HCEC 1CT (cell line): Measurements from ENCODE around the gene C2CD4B.

Experiments used
- DNase-seq: peaks from one replicate; pipeline ENCODE4 v3.0.0-alpha.2; 2017

The C2CD4B gene

DNA sequence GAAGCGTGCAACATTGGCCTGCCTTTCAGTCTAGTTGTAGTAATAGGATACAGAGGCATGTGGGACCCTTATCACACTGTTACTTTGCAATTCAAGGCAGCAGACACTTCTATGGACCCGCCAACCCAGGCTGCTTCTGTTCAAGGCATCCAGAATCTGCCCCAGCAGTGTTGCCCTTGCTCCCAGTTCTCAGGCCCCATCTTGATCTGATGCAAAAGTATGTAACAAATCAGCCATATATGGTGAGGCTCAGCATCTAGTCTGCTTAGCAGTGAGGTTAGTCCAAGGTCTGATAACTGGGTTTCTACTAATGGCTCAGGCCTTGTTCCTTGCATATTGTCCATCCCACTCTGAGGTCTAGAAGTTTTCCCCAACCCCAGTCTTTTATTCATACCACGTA, 17.9 kb downstream of the C2CD4B start:
- DNase-seq: no peak

DNA sequence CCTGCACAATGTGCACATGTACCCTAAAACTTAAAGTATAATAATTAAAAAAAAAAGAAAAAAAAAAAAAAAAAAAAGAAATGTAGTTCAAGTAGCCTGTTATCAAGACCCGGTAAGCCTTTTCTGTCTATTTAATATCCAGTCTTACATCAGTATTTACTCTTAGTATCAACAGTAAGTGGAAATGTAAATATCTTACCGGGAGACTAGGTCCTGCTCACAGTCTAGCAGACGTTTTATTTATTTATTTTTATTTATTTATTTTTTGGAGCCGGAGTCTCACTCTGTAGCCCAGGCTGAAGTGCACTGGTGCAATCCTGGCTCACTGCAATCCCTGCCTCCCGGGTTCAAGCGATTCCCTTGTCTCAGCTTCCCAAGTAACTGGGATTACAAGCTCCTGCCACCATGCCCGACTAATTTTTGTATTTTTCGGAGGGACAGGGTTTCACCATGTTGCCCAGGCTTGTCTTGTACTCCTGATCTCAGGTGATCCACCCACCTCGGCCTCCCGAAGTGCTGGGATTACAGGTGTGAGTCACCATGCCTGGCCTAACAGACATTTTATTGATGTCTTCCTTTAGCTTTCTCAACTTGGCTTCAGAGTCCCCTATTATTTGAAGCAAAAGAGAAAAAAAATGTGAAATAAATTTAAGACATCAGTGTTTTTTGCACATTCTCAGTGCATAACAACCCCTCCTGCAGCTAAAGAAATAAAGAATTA, 19.9 kb downstream of the C2CD4B start:
- no peak for DNase-seq

DNA sequence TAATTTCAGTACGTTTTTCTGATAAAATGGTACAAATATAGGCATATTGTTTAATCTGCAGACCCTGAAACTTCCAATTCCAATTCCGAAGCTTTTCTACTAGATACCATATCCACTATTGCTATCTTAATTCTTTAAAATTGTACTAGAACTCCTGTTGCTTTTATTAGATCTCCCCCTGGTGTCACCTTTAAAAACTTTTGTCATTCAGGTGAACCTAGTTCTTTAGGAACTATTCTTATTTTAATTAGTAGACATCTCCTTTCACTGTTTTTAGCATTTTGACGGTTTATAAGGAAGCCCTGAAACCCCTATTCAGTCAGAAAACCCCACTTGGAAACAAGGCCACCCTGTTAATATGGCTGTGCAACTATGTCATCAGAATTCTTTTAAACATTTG, 22.3 kb downstream of the C2CD4B start:
- DNase-seq: no peak

DNA sequence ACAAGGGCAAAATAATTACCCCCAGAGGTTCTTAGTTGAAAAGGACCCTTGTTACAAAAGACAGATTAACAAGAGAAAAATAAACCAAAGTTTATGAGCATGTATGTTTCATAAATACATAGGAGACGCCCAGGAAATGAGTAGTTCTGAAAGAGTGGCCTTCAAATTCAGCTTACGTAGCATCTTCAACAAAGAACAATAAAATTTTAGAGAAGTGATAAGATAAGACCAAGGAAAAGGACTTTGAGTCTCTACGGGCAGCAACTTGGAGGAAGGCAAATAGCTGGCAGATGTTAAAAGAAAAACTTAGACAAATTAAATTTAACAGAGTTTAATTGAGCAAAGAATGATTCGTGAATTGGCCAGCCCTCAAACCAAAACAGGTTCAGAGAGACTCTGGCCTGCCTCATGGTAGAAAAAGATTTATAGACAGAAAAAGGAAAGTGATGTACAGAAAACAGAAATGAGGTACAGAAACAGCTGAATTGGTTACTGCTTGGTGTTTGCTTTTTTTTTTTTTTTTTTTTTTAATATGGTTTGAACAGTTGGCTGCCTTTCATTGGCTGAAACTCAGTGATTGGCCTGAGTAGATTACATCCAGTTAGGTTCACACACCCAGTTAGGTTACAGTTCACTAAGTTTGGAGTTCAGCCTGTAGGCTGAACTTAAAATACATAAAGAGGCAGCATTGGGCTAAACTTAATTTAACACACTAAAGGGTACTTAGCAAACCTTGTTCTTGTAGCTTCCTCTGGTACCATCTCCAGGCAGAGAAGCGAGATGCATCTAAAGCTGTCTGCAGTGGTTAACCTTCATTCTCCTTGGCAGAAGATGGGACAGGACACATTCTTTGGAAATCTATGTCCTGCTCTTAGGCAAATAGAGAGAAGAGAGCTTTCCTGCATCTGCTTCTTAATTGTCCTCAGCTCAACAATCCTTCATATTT, 23.2 kb downstream of the C2CD4B start:
- no peak for DNase-seq

DNA sequence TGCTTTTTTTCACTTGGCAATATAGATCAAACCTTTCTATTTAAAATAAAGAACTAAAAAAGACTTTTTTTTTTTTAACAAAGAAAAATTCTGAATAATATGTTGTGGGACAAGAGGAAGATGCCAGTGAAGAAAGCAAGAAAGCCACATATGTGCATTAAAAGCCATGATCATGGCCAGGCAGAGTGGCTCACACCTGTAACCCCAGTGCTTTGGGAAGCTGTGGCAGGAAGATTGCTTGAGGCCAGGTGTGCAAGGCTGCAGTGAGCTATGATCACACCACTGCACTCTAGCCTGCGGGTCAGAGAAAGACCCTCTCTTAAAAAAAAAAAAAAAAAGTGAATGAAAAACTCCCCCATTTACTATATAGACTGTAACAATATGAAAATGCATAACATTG, 23.9 kb downstream of the C2CD4B start:
- DNase-seq: no peak

DNA sequence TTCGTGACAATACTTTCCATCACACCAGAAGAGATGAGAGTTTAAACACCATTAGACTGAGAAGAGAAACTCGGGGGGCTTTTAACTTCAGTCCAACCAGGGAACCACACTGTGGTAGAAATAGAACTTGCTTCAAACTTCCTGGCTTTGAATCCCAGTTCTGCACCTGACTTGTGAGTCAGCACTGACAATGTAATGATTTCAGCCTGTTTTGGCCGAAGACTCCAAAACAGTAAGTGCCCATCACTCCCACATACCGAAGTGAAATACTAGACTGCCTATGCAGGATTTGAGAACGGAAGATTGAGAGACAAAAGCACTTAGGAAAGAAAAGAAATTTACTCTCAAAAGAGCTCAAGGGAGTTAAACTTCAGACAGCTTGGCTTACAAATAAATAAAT, 27.0 kb downstream of the C2CD4B start:
- peak; percentile 72 for DNase-seq

DNA sequence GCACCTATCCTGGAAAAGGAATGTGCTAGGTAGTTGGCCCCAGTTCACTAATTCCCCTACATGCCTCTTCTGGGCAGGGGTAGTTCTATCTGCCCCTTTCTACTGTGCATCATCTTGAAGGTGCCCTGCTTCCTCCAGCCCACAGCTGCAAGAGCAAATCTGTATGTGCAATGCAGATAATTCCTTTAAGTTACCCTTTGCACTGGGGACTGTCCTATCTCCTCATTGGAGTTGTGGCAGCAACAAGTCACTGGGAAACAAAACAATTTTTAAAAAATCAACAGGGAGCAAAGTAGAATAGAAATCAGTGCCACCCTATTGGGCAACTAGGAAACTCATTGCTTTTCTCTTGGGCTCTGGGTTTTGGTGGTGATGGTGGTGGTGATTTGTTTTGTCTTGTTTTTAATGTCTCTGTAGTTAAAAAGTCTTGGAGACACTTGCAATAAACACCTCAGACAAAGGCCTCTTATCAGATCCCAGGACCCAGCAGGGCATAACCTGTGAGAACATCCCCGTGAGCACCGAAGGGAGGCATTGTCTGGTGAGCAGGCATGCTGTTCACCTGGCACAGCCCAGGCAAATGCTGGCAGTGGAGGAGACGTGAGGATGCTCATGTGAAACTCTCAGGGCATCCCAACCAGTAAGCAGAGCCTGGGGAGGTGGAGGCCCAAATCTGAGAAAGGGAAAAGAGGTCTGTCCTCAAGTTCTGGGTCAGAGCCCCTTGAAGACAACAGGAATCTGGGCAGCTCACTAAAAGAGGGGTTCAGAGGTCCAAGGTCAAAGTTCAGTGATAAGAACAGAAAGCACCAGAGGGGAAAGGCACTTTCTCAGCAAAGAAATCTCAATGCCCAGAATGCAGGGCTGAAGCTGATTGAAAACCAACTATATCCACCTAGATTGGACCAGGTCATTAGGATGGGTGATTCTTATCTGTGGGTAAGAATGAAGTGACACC, 27.9 kb downstream of the C2CD4B start:
- no peak for DNase-seq

DNA sequence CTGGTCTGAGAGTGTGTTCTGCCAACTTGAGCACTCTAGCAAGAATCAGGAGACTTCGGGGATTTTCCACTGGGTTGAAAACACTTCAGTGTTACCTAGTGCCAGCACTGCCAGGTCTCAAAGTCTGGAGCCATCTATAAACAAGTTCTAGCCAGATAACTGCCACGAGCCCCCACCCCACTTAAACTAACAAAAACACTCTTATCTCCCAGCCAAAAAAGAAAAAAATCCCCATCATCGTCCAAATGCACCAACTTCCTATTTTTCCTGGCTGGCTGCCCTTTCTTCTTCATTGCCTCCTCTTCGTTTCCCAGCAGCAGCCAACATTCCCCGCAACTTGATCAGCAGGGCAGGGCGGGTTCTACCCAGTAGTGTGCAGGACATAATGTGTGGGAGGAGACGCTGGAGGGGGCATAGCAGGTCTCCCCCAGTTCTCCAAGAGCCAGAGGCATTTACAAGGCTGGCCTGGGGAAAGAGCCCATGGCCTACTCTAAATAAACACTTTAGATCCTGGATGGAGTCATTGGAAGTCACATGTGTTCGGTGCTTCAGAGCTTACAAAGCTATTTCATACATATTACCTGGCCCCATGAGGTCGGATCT, 29.5 kb downstream of the C2CD4B start:
- no peak for DNase-seq

DNA sequence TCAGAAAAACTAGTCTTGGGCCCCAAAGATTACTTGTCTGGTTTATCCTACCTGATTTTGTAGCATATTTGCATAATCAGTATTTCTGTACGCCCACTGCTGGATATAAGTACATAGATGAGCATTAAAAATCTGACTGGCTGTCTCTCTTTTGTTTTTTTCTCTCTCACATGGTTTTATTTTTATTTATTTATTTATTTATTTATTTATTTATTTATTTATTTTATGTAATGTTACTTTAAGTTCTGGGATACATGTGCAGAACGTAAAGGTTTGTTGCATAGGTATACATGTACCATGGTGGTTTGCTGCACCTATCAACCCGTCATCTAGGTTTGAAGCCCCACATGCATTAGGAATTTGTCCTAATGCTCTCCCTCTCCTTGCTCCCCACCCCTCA, 31.9 kb downstream of the C2CD4B start:
- no peak for DNase-seq

DNA sequence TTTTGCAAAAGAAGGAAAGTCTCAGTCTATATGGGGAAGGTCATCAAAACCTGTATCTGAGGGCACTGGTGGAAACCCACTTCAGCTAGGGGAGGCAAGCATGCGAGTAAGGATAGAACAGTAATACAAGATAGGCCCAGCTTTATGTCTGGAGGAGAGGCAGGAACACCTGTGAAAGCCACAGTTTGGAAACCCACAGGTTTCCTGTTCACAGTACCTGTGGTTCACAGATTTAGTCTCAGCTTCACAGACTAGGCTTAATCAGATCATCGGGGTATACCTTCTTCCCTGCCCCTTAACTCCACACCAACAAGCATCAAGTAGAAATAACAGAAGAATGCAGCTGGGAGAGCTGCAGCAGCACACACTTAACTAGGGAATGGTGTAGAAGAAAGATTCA, 36.2 kb downstream of the C2CD4B start:
- no peak for DNase-seq

DNA sequence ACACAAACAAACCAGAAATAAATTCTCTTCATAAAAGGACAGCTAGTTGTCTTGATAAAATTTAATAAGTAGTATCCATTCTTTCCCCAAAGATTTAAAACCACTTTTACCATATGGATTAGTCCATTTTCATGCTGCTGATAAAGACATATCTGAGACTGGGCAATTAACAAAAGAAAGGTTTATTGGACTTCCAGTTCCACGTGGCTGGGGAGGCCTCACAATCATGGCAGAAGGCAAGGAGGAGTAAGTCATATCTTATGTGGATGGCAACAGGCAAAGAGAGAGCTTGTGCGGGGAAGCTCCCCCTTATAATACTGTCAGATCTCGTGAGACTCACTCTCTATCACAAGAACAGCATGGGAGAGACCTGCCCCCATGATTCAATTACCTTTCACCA, 38.7 kb downstream of the C2CD4B start:
- no peak for DNase-seq

DNA sequence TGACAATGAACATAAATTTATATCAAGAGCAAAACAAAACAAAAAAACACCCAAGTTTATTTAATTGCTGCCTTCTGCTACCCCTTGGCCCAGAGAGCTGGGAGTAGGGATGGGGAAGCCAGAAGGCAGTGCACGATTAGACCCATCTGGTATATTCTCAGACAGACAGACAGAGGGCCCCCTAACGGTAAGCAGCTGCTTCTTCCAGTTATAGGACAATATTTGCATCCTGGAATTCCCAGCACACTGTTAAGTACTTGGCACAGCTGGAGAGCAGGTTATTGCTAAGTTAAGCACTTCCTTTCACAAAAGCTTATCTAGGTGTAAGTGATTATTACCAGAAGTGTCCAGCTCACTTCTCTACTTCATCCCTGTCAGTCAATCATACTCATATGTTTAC, 39.3 kb downstream of the C2CD4B start:
- DNase-seq: peak; percentile 67

DNA sequence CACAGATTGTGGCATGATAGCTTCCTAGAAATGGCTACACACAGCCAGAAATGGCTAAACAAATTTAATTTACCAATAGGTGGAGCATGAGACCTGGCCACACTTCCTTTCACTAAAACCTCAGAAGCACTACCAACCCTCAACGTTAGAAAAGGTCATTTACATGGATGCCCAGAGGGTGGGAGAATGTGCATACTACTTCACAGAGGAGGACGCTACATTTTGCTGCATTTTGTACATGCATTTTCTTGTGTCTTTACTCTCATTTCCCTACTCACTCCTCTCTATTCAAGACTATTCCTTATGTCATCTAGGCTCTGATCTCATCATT, 40.1 kb downstream of the C2CD4B start:
- DNase-seq: no peak

DNA sequence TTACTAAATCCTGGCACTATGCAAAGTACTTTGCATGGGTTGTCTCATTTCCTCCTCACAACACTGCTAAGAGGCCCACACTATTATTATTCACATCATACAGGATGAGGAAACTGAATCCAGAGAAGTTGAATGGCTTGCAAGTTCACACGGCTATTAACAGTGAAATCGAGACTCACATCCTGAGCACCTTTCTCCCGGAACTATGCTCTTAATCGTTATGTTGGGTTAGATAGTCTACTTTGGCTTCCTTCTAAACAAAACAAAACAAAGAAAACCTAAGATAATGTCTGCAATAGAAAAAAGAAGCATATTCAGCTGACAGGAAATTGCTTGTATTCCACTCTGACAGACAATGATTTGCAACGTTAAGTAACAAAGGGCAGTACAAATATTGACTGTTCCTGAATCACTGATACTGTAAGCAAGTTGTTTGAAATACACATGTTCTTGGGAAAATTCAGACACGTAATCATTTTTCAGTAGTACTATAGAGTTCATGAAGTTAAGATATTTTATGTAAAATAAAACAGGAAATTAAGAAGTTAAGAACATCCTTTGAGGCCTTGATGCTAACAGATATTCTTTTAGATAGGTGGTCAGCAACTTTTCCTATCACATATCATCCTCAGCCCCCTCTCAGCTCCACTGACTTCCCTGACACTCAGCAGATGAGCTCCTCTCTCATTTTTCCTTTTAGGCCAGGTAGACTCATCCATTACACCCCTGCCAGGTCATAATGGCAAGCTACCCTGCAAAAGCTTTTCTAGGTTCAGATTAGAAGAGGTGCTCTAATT, 40.7 kb downstream of the C2CD4B start:
- no peak for DNase-seq

DNA sequence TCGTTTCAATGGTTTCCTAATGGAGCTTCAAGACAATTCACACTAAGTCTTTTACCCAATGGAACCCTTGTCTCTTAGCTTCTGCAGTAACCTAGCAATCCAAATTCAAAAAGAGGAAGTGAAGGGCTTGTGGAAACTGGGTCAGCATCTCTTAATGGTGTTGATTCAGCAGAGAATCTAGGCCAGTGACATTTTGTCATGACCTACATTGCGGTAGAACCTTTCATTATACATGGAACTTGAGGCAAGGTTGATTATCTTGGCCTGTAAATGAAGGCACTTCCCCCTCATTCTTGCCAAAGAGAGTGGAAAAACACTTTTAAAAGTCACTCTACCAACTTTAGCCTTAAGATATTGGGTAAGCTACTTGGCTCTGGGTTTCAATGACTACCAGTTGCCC, 42.8 kb downstream of the C2CD4B start:
- no peak for DNase-seq

DNA sequence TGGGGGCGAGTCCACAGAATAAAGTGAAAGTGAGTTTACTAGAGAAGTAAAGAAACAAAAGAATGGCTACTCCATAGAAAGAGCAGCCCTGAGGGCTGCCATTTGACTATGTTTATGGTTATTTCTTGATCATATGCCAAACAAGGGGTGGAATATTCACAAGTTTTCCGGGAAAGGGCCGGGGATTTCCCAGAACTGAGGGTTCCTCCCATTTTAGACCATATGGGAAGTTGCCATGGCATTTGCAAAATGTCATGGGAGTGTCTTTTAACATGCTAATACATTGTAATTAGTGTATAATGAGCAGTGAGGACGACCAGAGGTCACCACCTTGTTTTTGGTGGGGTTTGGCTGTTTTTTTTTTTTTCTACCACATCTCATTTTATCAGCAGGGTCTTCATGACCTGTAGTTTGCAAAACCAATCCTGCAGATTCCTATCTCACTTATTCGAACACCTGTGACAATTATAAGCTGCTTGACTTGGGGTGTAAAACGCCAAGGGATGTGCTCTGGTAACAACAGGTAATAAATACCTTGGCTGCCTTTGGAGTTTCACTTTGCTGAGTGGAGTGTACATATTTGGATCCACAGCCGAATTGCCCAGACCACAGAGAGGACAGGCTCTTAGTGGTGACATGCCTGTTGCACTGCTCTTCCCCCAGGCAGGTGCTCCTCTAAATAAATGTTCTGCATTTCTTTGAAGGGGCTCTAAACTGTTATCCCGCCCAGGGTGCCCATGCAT, 43.6 kb downstream of the C2CD4B start:
- DNase-seq: no peak

DNA sequence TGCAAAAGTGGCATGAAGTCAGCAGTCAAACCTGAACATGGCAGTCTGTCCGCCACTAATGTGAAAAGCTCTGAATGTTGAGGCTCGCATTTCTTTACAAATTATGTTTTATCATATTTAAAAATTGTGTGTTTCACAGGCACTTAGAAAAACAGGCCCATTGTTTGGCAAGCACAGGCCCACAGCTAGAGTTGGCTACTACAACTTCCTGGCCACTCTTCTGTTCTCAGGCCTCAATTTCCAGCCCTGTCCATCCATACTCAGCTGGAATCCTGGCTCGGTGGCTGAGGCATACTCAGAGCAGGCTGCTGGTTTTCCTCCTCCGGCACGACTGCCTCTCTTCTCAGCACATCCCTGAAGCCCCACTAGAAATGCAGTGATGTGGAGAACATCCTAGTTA, 44.3 kb downstream of the C2CD4B start:
- DNase-seq: no peak

DNA sequence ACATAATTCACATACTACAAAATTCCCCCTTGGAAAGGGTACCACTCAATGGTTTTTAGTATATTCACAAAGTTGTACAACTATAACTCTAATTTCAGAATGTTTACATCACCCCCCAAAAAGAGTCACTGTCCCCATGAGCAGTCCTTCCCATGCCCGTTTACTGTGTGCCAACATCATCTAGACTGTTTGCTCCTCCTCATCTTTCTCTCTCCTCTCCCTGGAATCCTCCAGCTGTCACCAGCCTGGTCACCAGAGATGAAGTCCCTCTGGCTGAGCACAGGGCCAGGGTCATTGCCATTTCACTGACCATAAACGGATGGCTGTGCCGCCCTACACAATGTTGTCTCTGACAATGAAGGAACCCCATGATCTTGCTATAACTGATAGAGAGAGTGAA, 45.2 kb downstream of the C2CD4B start:
- no peak for DNase-seq

DNA sequence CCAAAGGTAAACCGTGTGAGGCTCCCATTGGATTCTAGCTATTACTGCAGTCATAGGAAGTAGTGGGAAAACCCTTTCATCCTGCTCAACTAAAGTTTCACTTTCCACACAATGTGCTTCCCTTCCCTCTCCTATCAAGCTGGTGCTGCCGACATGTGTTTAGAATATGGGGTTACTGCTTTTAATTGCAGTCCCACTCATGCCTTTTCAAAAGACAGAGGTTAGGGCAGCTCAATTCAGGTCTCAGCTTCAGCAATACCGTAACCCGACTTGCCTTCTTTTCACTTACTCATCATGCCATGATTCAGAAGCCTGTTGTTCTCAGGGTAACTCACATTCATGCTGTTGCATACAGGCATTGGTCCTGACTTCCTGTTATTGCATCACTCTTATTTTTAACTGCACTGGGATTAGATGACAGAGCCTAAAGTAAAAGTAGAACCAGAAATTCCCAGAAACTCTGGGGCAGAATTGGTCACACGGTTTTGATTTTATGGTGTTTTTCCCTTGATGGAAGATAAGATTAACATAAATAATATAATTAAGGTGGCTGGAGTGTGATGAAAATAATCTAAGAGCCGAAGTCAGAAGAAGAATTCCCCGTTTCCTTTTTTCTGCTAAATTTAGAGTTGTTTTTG, 45.7 kb downstream of the C2CD4B start:
- DNase-seq: peak; percentile 98

DNA sequence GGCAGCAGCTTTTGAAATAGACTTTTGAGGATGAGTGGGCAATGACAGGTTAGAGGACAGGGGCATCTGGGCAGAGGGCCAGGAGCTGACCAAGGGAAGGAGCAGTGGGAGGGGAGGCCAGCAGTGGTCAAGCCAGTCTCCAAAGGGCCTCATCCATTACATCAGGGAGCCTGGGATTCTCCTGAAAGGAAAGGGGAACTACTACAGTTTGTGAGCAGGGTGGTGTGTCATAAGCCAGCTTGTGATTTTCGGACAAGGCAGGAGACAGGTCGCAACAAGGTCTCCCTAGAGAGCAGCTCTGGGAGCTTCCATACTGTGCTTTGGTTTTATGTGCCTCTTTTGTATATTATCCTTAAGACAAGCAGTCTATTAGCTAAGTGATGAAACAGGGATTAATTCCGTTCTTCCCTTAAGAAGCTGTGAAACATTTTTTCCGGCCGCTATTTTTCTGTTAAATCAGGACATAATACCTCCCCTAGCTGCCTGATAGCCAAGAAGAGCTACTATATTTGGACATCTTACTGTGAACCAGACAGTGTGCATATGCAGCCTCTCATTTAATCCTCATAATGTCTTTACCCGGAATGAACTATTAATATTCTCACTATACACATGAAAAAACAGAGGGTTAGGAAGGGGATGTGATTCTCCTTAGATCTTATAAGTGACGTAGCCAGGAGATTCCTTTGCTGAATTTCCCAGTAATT, 46.4 kb downstream of the C2CD4B start:
- peak; percentile 27 for DNase-seq
